Endothelial cell of umbilical vein (primary cell): Measurements from ENCODE around the gene NCBP1. TPM values are rescaled to one million over a fixed set of nuclear protein-coding genes. Genes with fewer than 3 reads are reported as not detected.
A peak's percentile ranks its signal among the peaks of the same experiment; 100 is the strongest.
"Not testable (repeated sequence)": the region's sequence is repeated elsewhere in the genome, so short reads cannot be mapped to it uniquely, and the experiment has no call there.

Experiments used
- Bru-seq: library from RNA; stranded (reverse); fragments of 400-500 nt; gene quantifications from one replicate; lab custom pipeline; 2021; lab: Mats Ljungman, UMichigan
- BruChase-seq, 2 experiments: library from RNA; stranded (reverse); fragments of 400-500 nt; gene quantifications; one replicate each; lab custom pipeline; 2021; lab: Mats Ljungman, UMichigan
- BruUV-seq: library from RNA; stranded (reverse); fragments of 400-500 nt; replicated peaks from 2 replicates; lab custom pipeline; 2021; lab: Mats Ljungman, UMichigan
- CTCF ChIA-PET: fragments of 300-600, 350-600 bp; sonication (Branson Sonifier 250); formaldehyde crosslinking; loops from one replicate; lab custom pipeline; 2021; ENCODE audit warnings: antibody characterized with exemption, inconsistent platforms; lab: Charles Lee
- POLR2A ChIA-PET: fragments of 300-600, 350-600 bp; sonication (Branson Sonifier 250); formaldehyde crosslinking; loops from one replicate; lab custom pipeline; 2021; ENCODE audit warnings: antibody characterized with exemption, inconsistent platforms; lab: Charles Lee
- DNase-seq: peaks from one replicate; pipeline ENCODE4 v3.0.0-alpha.2; 2011; ENCODE audit warnings: low read depth, low spot score
- FAIRE-seq: peaks from 2 replicates; lab custom pipeline; 2011; peaks lifted over from hg19 to GRCh38; lab: Jason Lieb, UNC
- H2AFZ ChIP-seq: 2 replicates; pipeline ENCODE4 v1.6.0; 2012; ENCODE audit warnings: low read depth, low read length, control low read depth, inconsistent platforms
- H3K27ac ChIP-seq: 2 replicates; pipeline ENCODE4 v1.5.1; 2011; ENCODE audit warnings: low read depth, mild to moderate bottlenecking, control low read depth, low read length, moderate library complexity; ENCODE audit not compliant: insufficient read depth
- H3K27me3 ChIP-seq, 2 experiments: 2 replicates each; pipeline versions ENCODE4 v1.6.0 to v1.6.1; 2011; ENCODE audit warnings: low read length in 2 of 2, mixed read lengths in 1 of 2; ENCODE audit not compliant: control insufficient read depth in 2 of 2, insufficient read depth in 2 of 2
- H3K36me3 ChIP-seq, 2 experiments: 2 replicates in 1 of 2; 3 replicates in 1 of 2; pipeline ENCODE4 v1.5.1; 2011; ENCODE audit warnings: low read length in 2 of 2, mild to moderate bottlenecking in 1 of 2, moderate library complexity in 1 of 2; ENCODE audit not compliant: control insufficient read depth in 2 of 2, insufficient read depth in 2 of 2; ENCODE audit errors: extremely low read depth in 1 of 2
- H3K4me1 ChIP-seq: 3 replicates; pipeline ENCODE4 v1.5.1; 2011; ENCODE audit warnings: mild to moderate bottlenecking, low read length; ENCODE audit not compliant: control insufficient read depth, insufficient read depth; ENCODE audit errors: extremely low read depth
- H3K4me2 ChIP-seq: 2 replicates; pipeline ENCODE4 v1.6.1; 2011; ENCODE audit warnings: low read length, control low read depth, mixed read lengths; ENCODE audit not compliant: insufficient read depth
- H3K4me3 ChIP-seq, 3 experiments: fragments of 200-600 bp in 1 of 3; sonication (generic), shearing (Covaris generic) in 1 of 3; replicated peaks in 1 of 3; 2 replicates each; pipeline ENCODE4 v1.5.1; 2011 to 2016; ENCODE audit warnings: control low read depth in 3 of 3, low read length in 3 of 3, mild to moderate bottlenecking in 2 of 3, inconsistent platforms in 1 of 3, low read depth in 1 of 3, moderate library complexity in 1 of 3; ENCODE audit not compliant: insufficient read depth in 1 of 3
- H3K79me2 ChIP-seq: 2 replicates; pipeline ENCODE4 v1.6.0; 2012; ENCODE audit warnings: low read length, inconsistent platforms; ENCODE audit not compliant: control insufficient read depth, insufficient read depth
- H3K9ac ChIP-seq: replicated peaks from 2 replicates; pipeline ENCODE3; 2011; ENCODE audit warnings: low read length, control low read depth; ENCODE audit not compliant: insufficient read depth; ENCODE audit errors: extremely low read depth
- H3K9me1 ChIP-seq: replicated peaks from 3 replicates; pipeline ENCODE4 v1.6.0; 2011; ENCODE audit warnings: mild to moderate bottlenecking, low read length; ENCODE audit not compliant: control insufficient read depth, insufficient read depth; ENCODE audit errors: extremely low read depth
- H3K9me3 ChIP-seq: replicated peaks from 2 replicates; pipeline ENCODE4 v1.5.1; 2012; ENCODE audit warnings: low read length, inconsistent platforms; ENCODE audit not compliant: control insufficient read depth, insufficient read depth
- H4K20me1 ChIP-seq: replicated peaks from 2 replicates; pipeline ENCODE3; 2011; ENCODE audit warnings: mild to moderate bottlenecking, low read length; ENCODE audit not compliant: control insufficient read depth, insufficient read depth; ENCODE audit errors: extremely low read depth
- CTCF ChIP-seq, 2 donors: IDR thresholded peaks; 1 replicate in 1 of 2; 2 replicates in 1 of 2; pipeline ENCODE4 v1.5.1; 2011; ENCODE audit warnings: low read length in 2 of 2, mild to moderate bottlenecking in 2 of 2, moderate library complexity in 2 of 2, control low read depth in 1 of 2, inconsistent platforms in 1 of 2, low read depth in 1 of 2; ENCODE audit not compliant: insufficient read depth in 1 of 2; ENCODE audit errors: extremely low read depth in 1 of 2
- FOS ChIP-seq: IDR thresholded peaks from 2 replicates; pipeline ENCODE4 v1.6.1; 2011; ENCODE audit warnings: mild to moderate bottlenecking, low read length, moderate library complexity, borderline replicate concordance; ENCODE audit not compliant: insufficient read depth
- JUN ChIP-seq: IDR thresholded peaks from 2 replicates; pipeline ENCODE4 v1.6.1; 2011; ENCODE audit warnings: borderline replicate concordance, low read depth; ENCODE audit not compliant: insufficient read length, insufficient read depth
- MAX ChIP-seq: IDR thresholded peaks from 2 replicates; pipeline ENCODE4 v1.6.1; 2011; ENCODE audit not compliant: insufficient read depth, insufficient read length
- POLR2A ChIP-seq: IDR thresholded peaks from 2 replicates; pipeline ENCODE4 v1.6.1; 2012; ENCODE audit warnings: low read depth, mild to moderate bottlenecking, control low read depth, low read length
- POLR2AphosphoS5 ChIP-seq: IDR thresholded peaks from 2 replicates; pipeline ENCODE4 v1.6.1; 2012; ENCODE audit warnings: low read depth, mild to moderate bottlenecking, control low read depth, low read length, moderate library complexity; ENCODE audit not compliant: insufficient read depth
- dilution Hi-C: fragments of 300-500 bp; cut with MboI; formaldehyde crosslinking; loops from one replicate; pipeline ENCODE4 v1.15.0; 2019; ENCODE audit warnings: low sequenced_read_pairs; ENCODE audit not compliant: extremely low pct_ligation_motif_present
- intact Hi-C: fragments of 100-400 bp; cut with micrococcal nuclease; formaldehyde crosslinking; loops from one replicate; pipeline ENCODE4 v1.10.0; 2022
- long read RNA-seq: library from polyadenylated mRNA; stranded (forward); transcript quantifications from one replicate; pipeline ENCODE4 v2.0.0, GENCODE V29; 2021
- polyA minus RNA-seq, 3 experiments: library from RNA; depleted of rRNA, polyadenylated mRNA; stranded (reverse); fragments of >200 nt; gene quantifications; 1 replicate in 1 of 3; 2 replicates in 2 of 3; pipeline ENCODE4 v1.2.3, GENCODE V29; 2011
- polyA plus RNA-seq, 4 experiments: library from polyadenylated mRNA; depleted of rRNA in 3 of 4; stranded (reverse) in 3 of 4; unstranded in 1 of 4; fragments of >200 nt; gene quantifications; 2 replicates each; pipeline versions ENCODE4 v1.2.1 to v1.2.3, GENCODE V29; 2011 to 2012; ENCODE audit warnings: missing spikeins in 1 of 4
- total RNA-seq: library from RNA; stranded (reverse); gene quantifications from 2 replicates; pipeline ENCODE4 v1.2.3, GENCODE V29; 2021

Gene NCBP1
- total RNA-seq (42.8 and 45.3 TPM in 2 replicates), polyA plus RNA-seq (8.8 and 10.9 TPM in 2 replicates), polyA minus RNA-seq (25.0 and 26.2 TPM in 2 replicates), Bru-seq, nascent RNA (percentile 92 among the genes with signal in this experiment), BruChase-seq, experiment 1, labeled RNA remaining after a 6-hour chase (percentile 78 among the genes with signal in this experiment), BruChase-seq, experiment 2, labeled RNA remaining after a 2-hour chase (percentile 88 among the genes with signal in this experiment)
- 13.3 and 14.1 TPM in 2 replicates for polyA plus RNA-seq (2011; cell fraction: cytosol; rRNA removed)
- 33.8 and 51.3 TPM in 2 replicates for polyA plus RNA-seq (2011; cell fraction: nucleus; rRNA removed)
- polyA plus RNA-seq (2012) = 34.6 and 43.2 TPM in 2 replicates
- 25.6 TPM for polyA minus RNA-seq (2011; cell fraction: cytosol; rRNA and poly(A)+ RNA removed)
- 41.5 and 49.1 TPM in 2 replicates for polyA minus RNA-seq (2011; cell fraction: nucleus; rRNA and poly(A)+ RNA removed)
- long read RNA-seq, full-length matches to known transcripts = 48 of 64 reads
- long read RNA-seq, partial matches to known transcripts = 6 of 64 reads
- long read RNA-seq, other reads (novel, unspliced or antisense) = 10 of 64 reads

DNA sequence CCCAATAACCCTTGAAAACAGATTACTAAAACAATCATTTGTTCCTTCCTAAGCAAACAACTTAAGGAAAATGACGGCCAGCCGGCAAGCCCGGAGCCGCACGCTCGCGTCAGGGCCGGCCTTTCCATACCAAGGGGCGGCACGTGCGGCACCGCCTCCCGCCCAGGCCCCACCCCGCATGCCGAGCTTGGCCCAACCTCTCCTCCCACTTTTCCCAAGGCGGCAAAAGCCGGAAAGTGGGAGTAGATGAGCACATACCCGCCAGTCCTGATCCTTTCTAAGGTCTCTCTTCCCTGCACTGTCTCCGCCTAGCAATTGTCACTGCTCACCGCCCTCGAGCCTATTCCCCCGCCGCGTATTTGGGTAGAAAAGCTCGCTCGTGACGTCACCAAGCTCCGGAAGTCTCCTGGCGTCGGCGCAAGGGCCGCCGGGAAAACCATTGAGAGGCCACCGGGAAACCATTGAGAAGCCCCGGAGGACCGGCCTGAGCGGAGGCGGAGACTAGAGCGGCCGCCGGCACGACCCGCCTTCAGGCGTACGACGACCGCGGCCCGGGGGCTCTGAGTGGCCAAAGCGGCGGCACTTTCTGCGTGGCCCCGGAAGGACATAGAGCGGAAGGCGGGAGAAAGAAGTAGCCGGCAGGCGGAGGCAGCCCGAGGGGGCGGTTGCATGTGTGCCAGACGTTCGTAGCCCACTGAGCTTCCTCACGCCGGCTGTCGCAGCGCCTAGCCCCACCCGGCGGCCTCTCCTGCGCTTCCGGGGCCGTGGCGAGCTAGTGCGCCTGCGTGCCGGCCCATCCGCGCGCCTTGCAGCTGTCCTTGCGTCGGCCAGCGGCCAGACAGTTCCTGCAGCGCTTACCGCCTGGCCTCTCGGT is at the start of gene NCBP1, which contains the start of gene TSTD2:
Gene NCBP1, plus strand, starts transcription at position 837 of the 874 bp plus-strand sequence. CDS start 61 bp downstream, outside the sequence.
Gene TSTD2, minus strand, starts transcription at position 384 of the 874 bp plus-strand sequence. CDS start 5,806 bp downstream, outside the sequence.
- TF ChIP-seq CTCF (IDR thresholded peaks at IDR 0.05; ENCODE audit: extremely low read depth in 1 of 2, insufficient read depth in 1 of 2, low read depth in 1 of 2, low read length in 2 of 2) = peak in 1 of 2 donors; percentile 12
- TF ChIP-seq POLR2A = peak; percentile 90
- TF ChIP-seq JUN = peak; percentile 17
- peak; percentile 83 for TF ChIP-seq MAX
- TF ChIP-seq FOS = no peak
- TF ChIP-seq POLR2AphosphoS5 = peak; percentile 90

GRCh38 chr9:97584778-97585177 is 48.8 kb upstream of the NCBP1 start:
- H3K9me3 ChIP-seq, H3K79me2 ChIP-seq, POLR2A ChIA-PET, H3K9me1 ChIP-seq, H2AFZ ChIP-seq, H3K36me3 ChIP-seq, intact Hi-C loops, H3K27ac ChIP-seq, H3K4me3 ChIP-seq, H3K27me3 ChIP-seq, H3K9ac ChIP-seq, FAIRE-seq, DNase-seq, CTCF ChIA-PET, BruUV-seq, H4K20me1 ChIP-seq, dilution Hi-C loops, H3K4me1 ChIP-seq, H3K4me2 ChIP-seq: not testable (repeated sequence)

More for the DNA sequence above, at the start of gene NCBP1, which contains the start of gene TSTD2:
- Histone ChIP-seq H3K4me2 (peak within 1 kb of the TSS; percentile 97), H3K9ac (peak within 1 kb of the TSS; percentile 100), H3K9me3 (no peaks in the 10 kb centered on the region), H3K4me1 (peaks cover 28% of the 10 kb centered on the region), H3K79me2 (peaks cover 68% of the 10 kb centered on the region), H3K9me1 (no peaks in the 10 kb centered on the region), H2AFZ (peak within 1 kb of the TSS; percentile 93), H3K27me3 (no peaks in the 10 kb centered on the region), H4K20me1 (peaks cover 9% of the 10 kb centered on the region), H3K4me3 (peak within 1 kb of the TSS; percentile 83 to 100 (median 99)), H3K27ac (peak within 1 kb of the TSS; percentile 94), H3K36me3 (no peaks in the 10 kb centered on the region)
- CTCF ChIA-PET = interaction anchor here (0.7 to 3.3 kb wide), 8 partner anchors 12 to 257 kb away, joined by 3 to 26 read pairs (median 4); partner anchors contain the start of gene TDRD7
- peak; percentile 88 for FAIRE-seq
- no TSS peak for BruUV-seq
- DNase-seq = peak; percentile 99
- dilution Hi-C loops = no loop called here
- POLR2A ChIA-PET = interaction anchor here (0.6 to 1.6 kb wide), 7 partner anchors 11 to 623 kb away, joined by 3 to 6 read pairs (median 5); no protein-coding TSS in a partner anchor
- intact Hi-C loops = loop anchor here (2.0 kb wide), 1 partner anchor 290 kb away; the partner anchor contains the start of gene TRMO
